HepG2 (cell line): Measurements from ENCODE around the gene GDPD1. TPM values are rescaled to one million over a fixed set of nuclear protein-coding genes. Genes with fewer than 3 reads are reported as not detected.

Experiments used
- ARNT2 ChIP-seq: sonication (generic); formaldehyde crosslinking; IDR thresholded peaks from 2 replicates; pipeline ENCODE4 v1.8.0; 2022; ENCODE audit warnings: mild to moderate bottlenecking, low read depth, missing genetic modification reagents, moderate library complexity
- FIP1L1 ChIP-seq: fragments of 200-400 bp; formaldehyde crosslinking; IDR thresholded peaks from 2 replicates; pipeline ENCODE4 v1.6.1; 2018; ENCODE audit warnings: low read depth, mild to moderate bottlenecking, low read length, moderate library complexity, borderline replicate concordance; ENCODE audit not compliant: insufficient read depth
- FOXP1 ChIP-seq, 2 experiments: fragments of 450-650 bp in 1 of 2; IDR thresholded peaks; 2 replicates each; pipeline ENCODE4 v1.6.1; 2017 to 2018; ENCODE audit warnings: antibody characterized with exemption in 1 of 2
- GABPB1 ChIP-seq: IDR thresholded peaks from 2 replicates; pipeline ENCODE4 v1.6.1; 2016; ENCODE audit warnings: mild to moderate bottlenecking, missing genetic modification reagents, moderate library complexity, missing compliant biosample characterization
- GPN1 ChIP-seq: sonication (generic); formaldehyde crosslinking; IDR thresholded peaks from 2 replicates; pipeline ENCODE4 v1.5.1; 2020; ENCODE audit warnings: missing genetic modification reagents, borderline replicate concordance
- HMG20B ChIP-seq: conservative IDR thresholded peaks from 2 replicates; pipeline ENCODE4 v1.6.1; 2016; ENCODE audit warnings: missing genetic modification reagents, missing compliant biosample characterization
- HNRNPH1 ChIP-seq: fragments of 200-400 bp; formaldehyde crosslinking; optimal IDR thresholded peaks from 2 replicates; pipeline ENCODE3; 2017; ENCODE audit warnings: mild to moderate bottlenecking, low read depth, low read length
- IKZF4 ChIP-seq: sonication (generic); formaldehyde crosslinking; IDR thresholded peaks from 2 replicates; pipeline ENCODE4 v1.5.1; 2020; ENCODE audit warnings: borderline replicate concordance, mild to moderate bottlenecking, low read depth, missing genetic modification reagents; ENCODE audit errors: not compliant biosample characterization
- MIER2 ChIP-seq: IDR thresholded peaks from 2 replicates; pipeline ENCODE4 v1.6.1; 2016; ENCODE audit warnings: missing biosample characterization, missing genetic modification reagents
- NFYC ChIP-seq: IDR thresholded peaks from 2 replicates; pipeline ENCODE4 v1.6.1; 2016; ENCODE audit warnings: missing genetic modification reagents, missing compliant biosample characterization
- PRPF4 ChIP-seq: fragments of 200-400 bp; formaldehyde crosslinking; IDR thresholded peaks from 2 replicates; pipeline ENCODE4 v1.6.1; 2016; ENCODE audit warnings: low read length, low read depth; ENCODE audit not compliant: poor library complexity, severe bottlenecking
- RFX1 ChIP-seq: fragments of 450-650 bp; IDR thresholded peaks from 2 replicates; pipeline ENCODE4 v1.6.1; 2017
- SMAD3 ChIP-seq: sonication (generic); formaldehyde crosslinking; IDR thresholded peaks from 2 replicates; pipeline ENCODE4 v1.4.0; 2020; ENCODE audit warnings: missing genetic modification reagents
- ZNF264 ChIP-seq: sonication (generic); formaldehyde crosslinking; IDR thresholded peaks from 2 replicates; pipeline ENCODE4 v1.4.0; 2020; ENCODE audit warnings: missing genetic modification reagents
- ZNF274 ChIP-seq: sonication (generic); formaldehyde crosslinking; IDR thresholded peaks from 2 replicates; pipeline ENCODE4 v1.5.1; 2020; ENCODE audit warnings: mild to moderate bottlenecking, missing genetic modification reagents
- ZNF292 ChIP-seq: sonication (generic); formaldehyde crosslinking; IDR thresholded peaks from 2 replicates; pipeline ENCODE4 v1.8.1; 2022; ENCODE audit warnings: mild to moderate bottlenecking, low read depth, missing genetic modification reagents, borderline replicate concordance
- ZNF33A ChIP-seq: sonication (generic); formaldehyde crosslinking; IDR thresholded peaks from 2 replicates; pipeline ENCODE4 v1.5.1; 2020; ENCODE audit warnings: missing genetic modification reagents, mild to moderate bottlenecking, moderate library complexity, borderline replicate concordance
- ZNF451 ChIP-seq: sonication (generic); formaldehyde crosslinking; IDR thresholded peaks from 2 replicates; pipeline ENCODE4 v1.5.0; 2020; ENCODE audit warnings: mild to moderate bottlenecking, missing genetic modification reagents
- polyA plus RNA-seq, 8 experiments: library from polyadenylated mRNA; depleted of rRNA in 3 of 8; stranded (reverse) in 7 of 8; unstranded in 1 of 8; fragments of >200 nt; fragmentation: Illumina TruSeq in 4 of 8; extraction: Trizol in 4 of 8; gene quantifications; 2 replicates each; pipeline versions ENCODE4 v1.2.1 to v1.2.3, GENCODE V29; 2011 to 2016; ENCODE audit warnings: low read depth in 4 of 8, missing spikeins in 1 of 8, mixed read lengths in 1 of 8; ENCODE audit not compliant: insufficient read depth in 1 of 8
- total RNA-seq, 5 experiments: library from RNA; depleted of rRNA; stranded (reverse); fragments of >200 nt; fragmentation: Illumina TruSeq; extraction: Trizol; gene quantifications; 2 replicates each; pipeline ENCODE4 v1.2.3, GENCODE V29; 2016; ENCODE audit warnings: low read depth in 1 of 5
- TF ChIP-seq, protein P1 (sequence below), 2 experiments: IDR thresholded peaks; 2 replicates each; pipeline ENCODE4 v1.6.1; 2011 to 2012; ENCODE audit warnings: low read length in 2 of 2, borderline replicate concordance in 1 of 2, low read depth in 1 of 2, mild to moderate bottlenecking in 1 of 2, moderate library complexity in 1 of 2
- TF ChIP-seq, protein P2 (sequence below): sonication (generic); formaldehyde crosslinking; IDR thresholded peaks from 2 replicates; pipeline ENCODE4 v1.4.0; 2020; ENCODE audit warnings: missing genetic modification reagents
- TF ChIP-seq, protein P3 (sequence below): sonication (generic); formaldehyde crosslinking; IDR thresholded peaks from 2 replicates; pipeline ENCODE4 v1.8.0; 2022; ENCODE audit warnings: mild to moderate bottlenecking, missing genetic modification reagents; ENCODE audit not compliant: insufficient replicate concordance
- TF ChIP-seq, protein P4 (sequence below): IDR thresholded peaks from 2 replicates; pipeline ENCODE4 v1.6.1; 2016; ENCODE audit warnings: low read depth, borderline replicate concordance

Gene GDPD1
- total and polyA plus RNA-seq, 2 of the 13 experiments (the other 11 are each of a cell fraction or from before 2014, with no cell fraction given) = 6.0 to 7.7 TPM

DNA sequence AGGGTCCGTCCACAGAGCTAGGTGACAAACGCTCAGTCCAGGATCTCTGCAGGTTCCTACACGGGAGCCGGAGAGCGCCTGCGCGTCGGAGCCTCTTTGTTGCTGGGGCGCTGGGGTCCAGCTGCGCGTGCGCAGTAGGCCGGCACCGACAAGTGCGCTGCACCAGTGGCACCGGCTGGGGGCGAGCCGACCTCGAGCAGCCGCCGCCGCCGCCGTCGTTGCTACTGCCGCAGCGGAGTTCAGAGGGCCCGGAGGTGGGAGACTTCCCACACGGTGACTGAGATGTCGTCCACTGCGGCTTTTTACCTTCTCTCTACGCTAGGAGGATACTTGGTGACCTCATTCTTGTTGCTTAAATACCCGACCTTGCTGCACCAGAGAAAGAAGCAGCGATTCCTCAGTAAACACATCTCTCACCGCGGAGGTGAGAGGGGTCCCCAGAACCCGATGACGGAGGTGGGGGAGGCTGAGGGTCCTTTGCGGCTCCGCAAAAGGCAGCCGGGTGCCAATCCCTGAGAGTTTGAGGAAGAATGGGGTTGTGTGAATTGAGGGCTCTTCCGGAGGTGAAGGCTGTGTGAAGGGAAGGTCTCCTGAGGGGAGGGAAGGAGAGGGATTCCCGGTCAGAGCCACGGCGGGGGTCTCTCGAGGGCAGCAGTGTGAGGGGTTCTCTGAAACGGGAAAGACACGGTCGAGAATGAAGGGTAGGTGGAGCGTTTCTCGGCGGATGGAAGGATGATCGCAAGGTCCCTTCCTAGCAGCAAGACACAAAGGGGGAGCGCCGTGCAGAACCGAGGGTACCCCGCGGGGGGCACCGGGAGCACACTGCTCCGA is at the start of gene GDPD1 (continued):
- TF ChIP-seq, protein P1, sequence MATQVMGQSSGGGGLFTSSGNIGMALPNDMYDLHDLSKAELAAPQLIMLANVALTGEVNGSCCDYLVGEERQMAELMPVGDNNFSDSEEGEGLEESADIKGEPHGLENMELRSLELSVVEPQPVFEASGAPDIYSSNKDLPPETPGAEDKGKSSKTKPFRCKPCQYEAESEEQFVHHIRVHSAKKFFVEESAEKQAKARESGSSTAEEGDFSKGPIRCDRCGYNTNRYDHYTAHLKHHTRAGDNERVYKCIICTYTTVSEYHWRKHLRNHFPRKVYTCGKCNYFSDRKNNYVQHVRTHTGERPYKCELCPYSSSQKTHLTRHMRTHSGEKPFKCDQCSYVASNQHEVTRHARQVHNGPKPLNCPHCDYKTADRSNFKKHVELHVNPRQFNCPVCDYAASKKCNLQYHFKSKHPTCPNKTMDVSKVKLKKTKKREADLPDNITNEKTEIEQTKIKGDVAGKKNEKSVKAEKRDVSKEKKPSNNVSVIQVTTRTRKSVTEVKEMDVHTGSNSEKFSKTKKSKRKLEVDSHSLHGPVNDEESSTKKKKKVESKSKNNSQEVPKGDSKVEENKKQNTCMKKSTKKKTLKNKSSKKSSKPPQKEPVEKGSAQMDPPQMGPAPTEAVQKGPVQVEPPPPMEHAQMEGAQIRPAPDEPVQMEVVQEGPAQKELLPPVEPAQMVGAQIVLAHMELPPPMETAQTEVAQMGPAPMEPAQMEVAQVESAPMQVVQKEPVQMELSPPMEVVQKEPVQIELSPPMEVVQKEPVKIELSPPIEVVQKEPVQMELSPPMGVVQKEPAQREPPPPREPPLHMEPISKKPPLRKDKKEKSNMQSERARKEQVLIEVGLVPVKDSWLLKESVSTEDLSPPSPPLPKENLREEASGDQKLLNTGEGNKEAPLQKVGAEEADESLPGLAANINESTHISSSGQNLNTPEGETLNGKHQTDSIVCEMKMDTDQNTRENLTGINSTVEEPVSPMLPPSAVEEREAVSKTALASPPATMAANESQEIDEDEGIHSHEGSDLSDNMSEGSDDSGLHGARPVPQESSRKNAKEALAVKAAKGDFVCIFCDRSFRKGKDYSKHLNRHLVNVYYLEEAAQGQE (IDR thresholded peaks at IDR 0.05; ENCODE audit: borderline replicate concordance in 1 of 2, low read depth in 1 of 2, low read length in 2 of 2) = peak in 1 of 2 experiments; percentile 10; a peak in 1 of 4 replicates
- peak; percentile 10; the same call in 1 of the 2 replicates for TF ChIP-seq RFX1
- no peak for TF ChIP-seq ZNF33A
- no peak for TF ChIP-seq ZNF274 (CRISPR knock-in tag)
- TF ChIP-seq FIP1L1 = no peak
- TF ChIP-seq ZNF451 (CRISPR knock-in tag) = 0 out of 2 replicates have a peak, but pooled peaks have one; percentile 77
- TF ChIP-seq GABPB1 = peak; percentile 81
- no peak; the same call in 1 of the 2 replicates for TF ChIP-seq ZNF292 (CRISPR knock-in tag)
- TF ChIP-seq, protein P2, sequence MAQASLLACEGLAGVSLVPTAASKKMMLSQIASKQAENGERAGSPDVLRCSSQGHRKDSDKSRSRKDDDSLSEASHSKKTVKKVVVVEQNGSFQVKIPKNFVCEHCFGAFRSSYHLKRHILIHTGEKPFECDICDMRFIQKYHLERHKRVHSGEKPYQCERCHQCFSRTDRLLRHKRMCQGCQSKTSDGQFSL (CRISPR knock-in tag) = no peak
- TF ChIP-seq HMG20B (CRISPR knock-in tag) = no peak
- TF ChIP-seq HNRNPH1 = no peak
- TF ChIP-seq PRPF4 = no peak
- TF ChIP-seq, protein P3, sequence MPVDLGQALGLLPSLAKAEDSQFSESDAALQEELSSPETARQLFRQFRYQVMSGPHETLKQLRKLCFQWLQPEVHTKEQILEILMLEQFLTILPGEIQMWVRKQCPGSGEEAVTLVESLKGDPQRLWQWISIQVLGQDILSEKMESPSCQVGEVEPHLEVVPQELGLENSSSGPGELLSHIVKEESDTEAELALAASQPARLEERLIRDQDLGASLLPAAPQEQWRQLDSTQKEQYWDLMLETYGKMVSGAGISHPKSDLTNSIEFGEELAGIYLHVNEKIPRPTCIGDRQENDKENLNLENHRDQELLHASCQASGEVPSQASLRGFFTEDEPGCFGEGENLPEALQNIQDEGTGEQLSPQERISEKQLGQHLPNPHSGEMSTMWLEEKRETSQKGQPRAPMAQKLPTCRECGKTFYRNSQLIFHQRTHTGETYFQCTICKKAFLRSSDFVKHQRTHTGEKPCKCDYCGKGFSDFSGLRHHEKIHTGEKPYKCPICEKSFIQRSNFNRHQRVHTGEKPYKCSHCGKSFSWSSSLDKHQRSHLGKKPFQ (CRISPR knock-in tag) = no peak
- no peak for TF ChIP-seq GPN1 (CRISPR knock-in tag)
- TF ChIP-seq FOXP1 (IDR thresholded peaks at IDR 0.05) = no peak
- no peak for TF ChIP-seq FOXP1 (CRISPR knock-in tag; IDR thresholded peaks at IDR 0.05)
- TF ChIP-seq SMAD3 (CRISPR knock-in tag) = peak; percentile 68; the same call in 1 of the 2 replicates
- TF ChIP-seq IKZF4 (CRISPR knock-in tag) = peak; percentile 41
- TF ChIP-seq MIER2 (CRISPR knock-in tag) = no peak
- TF ChIP-seq ARNT2 (CRISPR knock-in tag) = peak; percentile 84
- TF ChIP-seq ZNF264 (CRISPR knock-in tag) = peak; percentile 24; the same call in 1 of the 2 replicates
- TF ChIP-seq NFYC (CRISPR knock-in tag) = no peak
- TF ChIP-seq, protein P4, sequence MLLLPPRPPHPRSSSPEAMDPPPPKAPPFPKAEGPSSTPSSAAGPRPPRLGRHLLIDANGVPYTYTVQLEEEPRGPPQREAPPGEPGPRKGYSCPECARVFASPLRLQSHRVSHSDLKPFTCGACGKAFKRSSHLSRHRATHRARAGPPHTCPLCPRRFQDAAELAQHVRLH (CRISPR knock-in tag) = peak; percentile 55; the same call in 1 of the 2 replicates
